AG04449 (cell line): Measurements from ENCODE around the gene CLMN.

Experiments used
- CTCF ChIA-PET: fragments of 350-600 bp; formaldehyde crosslinking; extraction: SDS; loops from one replicate; lab custom pipeline; 2021; ENCODE audit warnings: antibody characterized with exemption; lab: Yijun Ruan, JAX
- POLR2A ChIA-PET: fragments of 400-600, 350-600 bp; formaldehyde crosslinking; extraction: SDS; loops from one replicate; lab custom pipeline; 2020; ENCODE audit warnings: antibody characterized with exemption, inconsistent platforms; lab: Yijun Ruan, JAX
- DNase-seq: peaks from one replicate; pipeline ENCODE4 v3.0.0-alpha.2; 2010; ENCODE audit warnings: low read depth, low spot score
- H3K4me3 ChIP-seq: 2 replicates; pipeline ENCODE4 v1.5.1; 2011; ENCODE audit warnings: low read depth, mild to moderate bottlenecking, control low read depth, low read length
- CTCF ChIP-seq: IDR thresholded peaks from one replicate; pipeline ENCODE4 v1.5.1; 2011; ENCODE audit warnings: mild to moderate bottlenecking, moderate library complexity, low read length, control low read depth, inconsistent platforms; ENCODE audit not compliant: insufficient read depth; ENCODE audit errors: missing control alignments

Gene CLMN

GRCh38 chr14:95334044-95334443 is 14.3 kb upstream of the CLMN start:
- DNase-seq, result no peak
- H3K4me3 ChIP-seq, result no peak overlapping the region
- TF ChIP-seq CTCF, result no peak
- CTCF ChIA-PET, result no interaction called here
- POLR2A ChIA-PET, result no interaction called here

DNA sequence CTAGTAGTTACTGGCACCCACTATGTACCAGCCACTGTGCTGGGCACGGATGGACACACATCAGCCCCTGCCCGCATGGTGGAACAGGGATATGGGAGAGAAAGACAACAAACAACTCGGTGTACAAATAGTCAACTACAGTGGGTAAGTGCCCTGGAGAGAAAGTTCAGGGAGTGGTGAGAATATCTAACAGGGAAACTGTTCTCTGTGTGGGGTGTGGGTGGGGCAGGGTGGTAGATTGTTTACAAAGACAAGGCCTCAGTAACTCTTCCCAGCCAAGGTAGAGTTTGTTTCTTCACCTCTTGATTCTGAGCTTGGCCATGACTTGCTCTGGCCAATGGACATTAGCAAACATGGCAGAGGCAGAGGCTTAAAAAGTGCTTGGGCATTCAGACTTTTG is 12.9 kb upstream of the CLMN start:
- CTCF ChIA-PET, result no interaction called here
- no peak for TF ChIP-seq CTCF
- POLR2A ChIA-PET, result no interaction called here

DNA sequence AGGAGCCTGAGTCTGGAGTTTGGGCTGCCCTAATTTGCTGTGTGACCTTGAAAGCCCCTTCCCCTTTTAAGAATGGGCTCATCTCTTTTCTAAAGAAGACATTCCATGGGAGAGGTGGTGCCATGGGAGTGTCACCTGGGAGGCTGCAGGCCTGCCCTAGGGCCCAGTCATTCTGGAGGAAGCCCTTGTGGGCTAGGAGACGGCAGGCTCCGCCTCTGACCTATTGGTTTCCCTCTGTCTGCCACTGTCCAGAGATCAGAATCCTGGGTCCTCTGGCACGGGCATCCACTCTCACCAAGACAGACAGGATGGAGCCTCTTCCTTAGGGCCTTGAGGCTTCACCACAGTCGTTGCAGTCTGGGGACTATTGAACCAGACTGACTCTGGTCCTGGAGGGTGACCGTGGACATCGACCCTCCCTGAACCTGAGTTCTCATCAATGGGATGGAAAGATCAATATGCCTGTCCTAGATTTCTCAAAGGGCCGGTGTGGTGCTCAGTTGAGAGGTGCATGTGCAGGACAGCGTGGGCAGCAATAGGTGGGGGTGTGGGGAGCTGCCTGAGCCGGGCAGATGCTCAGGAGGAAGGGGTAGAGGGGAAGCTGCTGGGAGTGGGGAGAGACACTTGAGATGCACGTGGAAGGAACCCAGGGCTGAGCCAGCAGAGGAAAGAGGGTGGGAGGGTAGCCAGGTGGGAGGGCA is 12.2 kb upstream of the CLMN start:
- TF ChIP-seq CTCF, result no peak
- POLR2A ChIA-PET, result no interaction called here
- no peak for DNase-seq
- H3K4me3 ChIP-seq, result no peak overlapping the region
- CTCF ChIA-PET, result no interaction called here

More for the DNA sequence above, 12.9 kb upstream of the CLMN start:
- DNase-seq, result no peak
- H3K4me3 ChIP-seq, result no peak overlapping the region

- no peak for TF ChIP-seq CTCF
- POLR2A ChIA-PET, result no interaction called here
- DNase-seq, result no peak
- CTCF ChIA-PET, result interaction anchor here (0.6 to 0.8 kb wide), 2 partner anchors 13 to 575 kb away, joined by 3 read pairs; no protein-coding TSS in a partner anchor
- H3K4me3 ChIP-seq, result no peak overlapping the region
These were observed 11.1 kb upstream of the CLMN start for GRCh38 chr14:95330591-95331370.

DNA sequence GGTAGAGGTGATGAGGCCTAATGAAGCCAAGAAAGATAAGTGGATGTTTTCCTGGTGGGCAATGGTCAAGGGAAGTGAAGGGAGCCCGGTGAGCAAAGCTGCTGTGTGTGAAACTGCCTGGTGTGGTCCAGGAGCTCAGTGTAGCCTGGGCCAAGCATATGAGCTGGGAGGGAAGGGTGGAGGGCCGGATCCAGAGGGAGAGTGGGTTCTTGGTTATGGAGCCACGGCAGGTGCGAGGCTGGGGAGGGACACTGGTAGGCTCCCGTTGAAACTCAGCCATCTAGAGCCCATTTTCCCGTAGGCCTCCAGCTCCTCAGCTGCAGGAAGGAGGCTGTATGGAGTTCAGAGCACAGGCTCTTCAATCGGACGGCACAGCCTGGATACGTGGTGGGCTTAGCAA is 10.2 kb upstream of the CLMN start:
- POLR2A ChIA-PET, result no interaction called here
- DNase-seq, result no peak
- H3K4me3 ChIP-seq, result no peak overlapping the region
- TF ChIP-seq CTCF, result no peak
- CTCF ChIA-PET, result interaction anchor here (0.8 kb wide), 1 partner anchor 12 kb away, joined by 3 read pairs; no protein-coding TSS in a partner anchor
